ENCODE data around the gene DDX55.

GRCh38 chr12:123599310-123599709 is 2.6 kb upstream of the DDX55 start:
- no peak for TF ChIP-seq CTCF (IDR thresholded peaks at IDR 0.05)
- TF ChIP-seq POLR2A (IDR thresholded peaks at IDR 0.05) = no peak

Measured in body of pancreas (tissue), 4 donors.